Ishikawa (cell line): Measurements from ENCODE around the gene SLC44A1.

Experiments used
- CEBPB ChIP-seq: IDR thresholded peaks from 2 replicates; pipeline ENCODE4 v1.6.1; 2012
- CREB1 ChIP-seq: IDR thresholded peaks from 2 replicates; pipeline ENCODE4 v1.6.1; 2012; ENCODE audit warnings: low read depth
- EGR1 ChIP-seq: IDR thresholded peaks from 2 replicates; pipeline ENCODE4 v1.6.1; 2012
- EP300 ChIP-seq: IDR thresholded peaks from 2 replicates; pipeline ENCODE4 v1.6.1; 2012; ENCODE audit warnings: borderline replicate concordance
- FOXM1 ChIP-seq: IDR thresholded peaks from 2 replicates; pipeline ENCODE4 v1.6.1; 2012; ENCODE audit warnings: low read depth, borderline replicate concordance
- MAX ChIP-seq: IDR thresholded peaks from 2 replicates; pipeline ENCODE4 v1.6.1; 2012
- NFIC ChIP-seq: IDR thresholded peaks from 2 replicates; pipeline ENCODE4 v1.6.1; 2012
- RAD21 ChIP-seq: IDR thresholded peaks from 2 replicates; pipeline ENCODE4 v1.6.1; 2012; ENCODE audit warnings: low read depth
- TAF1 ChIP-seq: IDR thresholded peaks from 2 replicates; pipeline ENCODE4 v1.6.1; 2012; ENCODE audit warnings: low read depth, mild to moderate bottlenecking
- TCF12 ChIP-seq: IDR thresholded peaks from 2 replicates; pipeline ENCODE4 v1.6.1; 2012; ENCODE audit warnings: low read depth
- TEAD4 ChIP-seq: IDR thresholded peaks from 2 replicates; pipeline ENCODE4 v1.6.1; 2012
- USF1 ChIP-seq: IDR thresholded peaks from 2 replicates; pipeline ENCODE4 v1.6.1; 2012
- ZBTB7A ChIP-seq: IDR thresholded peaks from 2 replicates; pipeline ENCODE4 v1.6.1; 2012; ENCODE audit warnings: low read depth
- TF ChIP-seq, protein P1 (sequence below): IDR thresholded peaks from 2 replicates; pipeline ENCODE4 v1.6.1; 2012; ENCODE audit warnings: low read depth, mild to moderate bottlenecking

Gene SLC44A1

DNA sequence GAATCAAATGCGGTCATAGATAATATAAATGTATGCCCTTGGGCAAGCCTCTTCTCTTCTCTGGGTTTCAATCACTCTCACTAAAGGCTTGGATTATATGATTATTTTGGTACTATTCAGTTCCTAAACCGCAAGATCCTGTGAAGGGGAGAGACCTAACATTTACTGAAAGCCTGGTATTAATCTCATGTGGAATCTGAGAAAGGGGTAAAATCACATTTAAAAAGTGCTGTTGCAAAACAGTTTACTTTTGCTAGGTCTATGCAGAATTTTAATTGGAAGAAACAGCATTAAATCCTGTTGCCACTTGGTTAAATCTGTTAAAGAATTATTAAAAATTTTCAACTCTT, 50.7 kb downstream of the SLC44A1 start:
- no peak for TF ChIP-seq EGR1
- TF ChIP-seq, protein P1, sequence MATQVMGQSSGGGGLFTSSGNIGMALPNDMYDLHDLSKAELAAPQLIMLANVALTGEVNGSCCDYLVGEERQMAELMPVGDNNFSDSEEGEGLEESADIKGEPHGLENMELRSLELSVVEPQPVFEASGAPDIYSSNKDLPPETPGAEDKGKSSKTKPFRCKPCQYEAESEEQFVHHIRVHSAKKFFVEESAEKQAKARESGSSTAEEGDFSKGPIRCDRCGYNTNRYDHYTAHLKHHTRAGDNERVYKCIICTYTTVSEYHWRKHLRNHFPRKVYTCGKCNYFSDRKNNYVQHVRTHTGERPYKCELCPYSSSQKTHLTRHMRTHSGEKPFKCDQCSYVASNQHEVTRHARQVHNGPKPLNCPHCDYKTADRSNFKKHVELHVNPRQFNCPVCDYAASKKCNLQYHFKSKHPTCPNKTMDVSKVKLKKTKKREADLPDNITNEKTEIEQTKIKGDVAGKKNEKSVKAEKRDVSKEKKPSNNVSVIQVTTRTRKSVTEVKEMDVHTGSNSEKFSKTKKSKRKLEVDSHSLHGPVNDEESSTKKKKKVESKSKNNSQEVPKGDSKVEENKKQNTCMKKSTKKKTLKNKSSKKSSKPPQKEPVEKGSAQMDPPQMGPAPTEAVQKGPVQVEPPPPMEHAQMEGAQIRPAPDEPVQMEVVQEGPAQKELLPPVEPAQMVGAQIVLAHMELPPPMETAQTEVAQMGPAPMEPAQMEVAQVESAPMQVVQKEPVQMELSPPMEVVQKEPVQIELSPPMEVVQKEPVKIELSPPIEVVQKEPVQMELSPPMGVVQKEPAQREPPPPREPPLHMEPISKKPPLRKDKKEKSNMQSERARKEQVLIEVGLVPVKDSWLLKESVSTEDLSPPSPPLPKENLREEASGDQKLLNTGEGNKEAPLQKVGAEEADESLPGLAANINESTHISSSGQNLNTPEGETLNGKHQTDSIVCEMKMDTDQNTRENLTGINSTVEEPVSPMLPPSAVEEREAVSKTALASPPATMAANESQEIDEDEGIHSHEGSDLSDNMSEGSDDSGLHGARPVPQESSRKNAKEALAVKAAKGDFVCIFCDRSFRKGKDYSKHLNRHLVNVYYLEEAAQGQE: no peak
- TF ChIP-seq FOXM1: no peak
- no peak for TF ChIP-seq RAD21
- TF ChIP-seq TEAD4: no peak
- TF ChIP-seq NFIC: no peak
- no peak for TF ChIP-seq CREB1
- no peak for TF ChIP-seq ZBTB7A

GRCh38 chr9:105295986-105296385, 51.5 kb downstream of the SLC44A1 start:
- TF ChIP-seq, protein P1: no peak
- TF ChIP-seq EP300: no peak
- TF ChIP-seq NFIC: no peak
- no peak for TF ChIP-seq RAD21
- no peak for TF ChIP-seq TCF12
- TF ChIP-seq EGR1: no peak

DNA sequence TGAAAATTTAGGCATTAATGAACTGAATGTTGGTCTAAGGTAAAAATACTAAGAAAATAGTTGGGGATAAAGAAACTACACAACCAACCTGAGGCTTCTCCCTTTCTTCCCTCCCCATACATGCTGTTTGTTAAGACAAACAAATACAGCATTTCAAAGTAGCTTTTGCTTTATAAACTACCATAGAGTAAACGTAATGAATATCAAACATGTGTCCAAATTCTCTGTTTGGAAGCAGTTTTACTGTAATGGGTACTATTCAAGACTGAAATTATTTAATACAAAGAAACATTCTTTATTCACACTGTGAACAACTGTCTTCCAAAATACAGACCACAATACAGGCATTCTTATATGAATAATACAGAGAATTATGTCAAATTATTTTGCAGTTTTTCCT, 52.0 kb downstream of the SLC44A1 start:
- TF ChIP-seq NFIC (no peak), USF1 (no peak), EP300 (no peak), RAD21 (no peak), CREB1 (no peak), TEAD4 (no peak), ZBTB7A (no peak), MAX (no peak), TCF12 (no peak), EGR1 (no peak), FOXM1 (no peak), TAF1 (no peak), CEBPB (no peak)
- TF ChIP-seq, protein P1: no peak

DNA sequence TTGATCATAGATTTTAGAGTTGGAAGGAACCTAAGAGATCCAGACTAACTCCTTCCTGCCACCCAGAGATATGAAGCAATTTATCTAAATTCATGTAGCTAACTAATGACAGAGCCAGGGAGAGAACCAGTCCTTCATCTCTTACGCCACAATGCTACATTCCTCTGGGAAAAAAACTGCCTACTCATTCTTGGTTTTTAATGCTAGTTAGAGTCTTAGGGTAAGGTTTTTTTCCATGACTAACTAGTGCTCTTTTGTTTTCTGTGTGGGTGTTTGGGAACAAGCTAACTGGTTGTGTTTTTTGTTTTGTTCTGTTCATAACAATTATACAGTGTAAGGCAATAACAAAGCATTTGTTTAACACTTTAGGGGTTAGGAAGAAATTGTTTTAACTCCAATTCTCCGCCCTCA, 52.4 kb downstream of the SLC44A1 start:
- TF ChIP-seq TEAD4: 0 out of 2 replicates have a peak, but pooled peaks have one; percentile 29
- peak; percentile 70 for TF ChIP-seq CEBPB
- TF ChIP-seq, protein P1: no peak

DNA sequence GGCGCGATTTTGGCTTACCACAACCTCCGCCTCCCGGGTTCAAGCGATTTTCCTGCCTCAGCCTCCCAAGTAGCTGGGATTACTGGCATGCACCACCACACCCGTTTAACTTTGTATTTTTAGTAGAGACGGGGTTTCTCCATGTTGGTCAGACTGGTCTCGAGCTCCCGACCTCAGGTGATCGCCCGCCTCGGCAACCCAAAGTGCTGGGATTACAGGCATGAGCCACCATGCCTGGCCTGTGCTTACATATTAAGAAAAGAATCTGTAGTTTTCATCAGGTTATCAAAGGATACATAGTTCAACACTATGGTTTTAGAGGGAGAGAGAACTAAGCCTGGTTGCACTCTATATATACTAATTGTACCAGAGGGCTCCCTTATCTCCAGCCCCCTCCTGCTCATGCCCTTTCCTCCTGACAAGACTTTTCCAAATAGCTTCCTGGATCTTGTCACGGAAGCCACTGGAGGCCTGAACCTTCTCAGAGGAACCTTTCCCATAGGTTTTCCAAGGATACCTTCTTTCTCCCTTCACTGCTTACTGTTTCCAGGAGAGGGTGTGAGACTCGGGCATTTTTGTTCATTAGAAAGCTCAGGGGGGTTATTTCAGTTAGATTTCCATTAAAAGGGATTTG, 53.1 kb downstream of the SLC44A1 start:
- TF ChIP-seq ZBTB7A (no peak), EP300 (no peak)
